Caco-2 (cell line): ENCODE measurements around the gene USP30. TPM values are rescaled to one million over a fixed set of nuclear protein-coding genes. Genes with fewer than 3 reads are reported as not detected.

Experiments used
- BruUV-seq: library from RNA; stranded (reverse); fragments of 400-500 nt; replicated peaks from 2 replicates; lab custom pipeline; 2021; lab: Mats Ljungman, UMichigan
- CTCF ChIA-PET: fragments of 300-600 bp; sonication (Branson Sonifier 250); formaldehyde crosslinking; loops from one replicate; lab custom pipeline; 2022; ENCODE audit warnings: antibody characterized with exemption; lab: Charles Lee
- POLR2A ChIA-PET: fragments of 300-600 bp; sonication (Branson Sonifier 250); formaldehyde crosslinking; loops from one replicate; lab custom pipeline; 2022; ENCODE audit warnings: antibody characterized with exemption; lab: Charles Lee
- DNase-seq, 2 experiments: peaks; one replicate each; pipeline versions ENCODE4 v3.0.0 to v3.0.0-alpha.2; 2020 to 2022
- H3K27me3 ChIP-seq: replicated peaks from 2 replicates; pipeline ENCODE4 v1.6.0; 2011; ENCODE audit warnings: low read length; ENCODE audit not compliant: control insufficient read depth, insufficient read depth
- H3K36me3 ChIP-seq: 2 replicates; pipeline ENCODE4 v1.5.1; 2011; ENCODE audit warnings: low read length; ENCODE audit not compliant: control insufficient read depth, insufficient read depth
- H3K4me1 ChIP-seq: fragments of 250-450 bp; sonication (Bioruptor Pico); 2 replicates; pipeline ENCODE4 v1.5.1; 2020; ENCODE audit warnings: mild to moderate bottlenecking
- H3K4me3 ChIP-seq: 2 replicates; pipeline ENCODE4 v1.5.1; 2011; ENCODE audit warnings: low read depth, mild to moderate bottlenecking, control low read depth, low read length
- H3K9me3 ChIP-seq: fragments of 250-450 bp; sonication (Bioruptor Pico); 2 replicates; pipeline ENCODE4 v1.5.1; 2020; ENCODE audit warnings: mild to moderate bottlenecking, moderate library complexity
- H3K27ac Mint-ChIP-seq: one replicate; pipeline ENCODE4 v1.8.0; 2022; ENCODE audit warnings: mixed read lengths; ENCODE audit not compliant: unreplicated experiment
- H3K27me3 Mint-ChIP-seq: one replicate; pipeline ENCODE4 v1.8.0; 2022; ENCODE audit warnings: mixed read lengths; ENCODE audit not compliant: insufficient read depth, unreplicated experiment
- H3K36me3 Mint-ChIP-seq: one replicate; pipeline ENCODE4 v1.8.0; 2022; ENCODE audit warnings: mild to moderate bottlenecking, mixed read lengths; ENCODE audit not compliant: insufficient read depth, unreplicated experiment
- H3K4me1 Mint-ChIP-seq: one replicate; pipeline ENCODE4 v1.8.0; 2022; ENCODE audit warnings: low read depth, mixed read lengths; ENCODE audit not compliant: unreplicated experiment
- H3K4me3 Mint-ChIP-seq: one replicate; pipeline ENCODE4 v1.8.0; 2022; ENCODE audit warnings: mild to moderate bottlenecking, moderate library complexity, mixed read lengths; ENCODE audit not compliant: unreplicated experiment
- H3K9me3 Mint-ChIP-seq: one replicate; pipeline ENCODE4 v1.8.0; 2022; ENCODE audit warnings: mixed read lengths; ENCODE audit not compliant: unreplicated experiment
- intact Hi-C: fragments of 100-400 bp; cut with micrococcal nuclease; formaldehyde crosslinking; loops from one replicate; pipeline ENCODE4 v1.10.0; 2022; ENCODE audit not compliant: unreplicated experiment
- total RNA-seq: library from RNA; stranded (reverse); gene quantifications from 2 replicates; pipeline ENCODE4 v1.2.3, GENCODE V29; 2022
- TF ChIP-seq, protein P1 (sequence below), 2 experiments: fragments of 200-600 bp in 1 of 2; IDR thresholded peaks; 1 replicate in 1 of 2; 2 replicates in 1 of 2; pipeline versions ENCODE4 v1.5.1 to v1.8.0; 2011 to 2022; ENCODE audit warnings: antibody characterized with exemption in 1 of 2, control low read depth in 1 of 2, inconsistent platforms in 1 of 2, low read depth in 1 of 2, low read length in 1 of 2, mild to moderate bottlenecking in 1 of 2, moderate library complexity in 1 of 2; ENCODE audit not compliant: insufficient read depth in 1 of 2, severe bottlenecking in 1 of 2, unreplicated experiment in 1 of 2

The USP30 gene
- total RNA-seq, 1 experiment from 2014 or later: 11.9 TPM

GRCh38 chr12:109105176-109105575, 52.8 kb downstream of the USP30 start:
- TF ChIP-seq, protein P1, sequence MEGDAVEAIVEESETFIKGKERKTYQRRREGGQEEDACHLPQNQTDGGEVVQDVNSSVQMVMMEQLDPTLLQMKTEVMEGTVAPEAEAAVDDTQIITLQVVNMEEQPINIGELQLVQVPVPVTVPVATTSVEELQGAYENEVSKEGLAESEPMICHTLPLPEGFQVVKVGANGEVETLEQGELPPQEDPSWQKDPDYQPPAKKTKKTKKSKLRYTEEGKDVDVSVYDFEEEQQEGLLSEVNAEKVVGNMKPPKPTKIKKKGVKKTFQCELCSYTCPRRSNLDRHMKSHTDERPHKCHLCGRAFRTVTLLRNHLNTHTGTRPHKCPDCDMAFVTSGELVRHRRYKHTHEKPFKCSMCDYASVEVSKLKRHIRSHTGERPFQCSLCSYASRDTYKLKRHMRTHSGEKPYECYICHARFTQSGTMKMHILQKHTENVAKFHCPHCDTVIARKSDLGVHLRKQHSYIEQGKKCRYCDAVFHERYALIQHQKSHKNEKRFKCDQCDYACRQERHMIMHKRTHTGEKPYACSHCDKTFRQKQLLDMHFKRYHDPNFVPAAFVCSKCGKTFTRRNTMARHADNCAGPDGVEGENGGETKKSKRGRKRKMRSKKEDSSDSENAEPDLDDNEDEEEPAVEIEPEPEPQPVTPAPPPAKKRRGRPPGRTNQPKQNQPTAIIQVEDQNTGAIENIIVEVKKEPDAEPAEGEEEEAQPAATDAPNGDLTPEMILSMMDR (IDR thresholded peaks at IDR 0.05; ENCODE audit: insufficient read depth in 1 of 2, low read depth in 1 of 2, low read length in 1 of 2, severe bottlenecking in 1 of 2, unreplicated experiment in 1 of 2): no peak
- intact Hi-C loops: no loop called here
- Histone ChIP-seq H3K9me3 (no peaks in the 10 kb centered on the region), H3K36me3 (peaks cover 2% of the 10 kb centered on the region), H3K4me1 (no peaks in the 10 kb centered on the region), H3K27me3 (no peaks in the 10 kb centered on the region), H3K4me3 (no peak overlapping the region)
- POLR2A ChIA-PET: no interaction called here
- no TSS peak for BruUV-seq
- Mint-ChIP-seq H3K9me3 (no peaks in the 10 kb centered on the region), H3K36me3 (peaks cover 90% of the 10 kb centered on the region), H3K27me3 (no peaks in the 10 kb centered on the region), H3K4me1 (peaks cover 7% of the 10 kb centered on the region), H3K27ac (no peak overlapping the region), H3K4me3 (no peak overlapping the region)
- CTCF ChIA-PET: no interaction called here
- DNase-seq: no peak

- Mint-ChIP-seq H3K27ac (peak overlapping the region; percentile 54), H3K27me3 (no peaks in the 10 kb centered on the region), H3K9me3 (no peaks in the 10 kb centered on the region), H3K4me3 (no peak overlapping the region), H3K36me3 (peaks cover 63% of the 10 kb centered on the region), H3K4me1 (peaks cover 7% of the 10 kb centered on the region)
- Histone ChIP-seq H3K4me3 (no peak overlapping the region), H3K27me3 (no peaks in the 10 kb centered on the region), H3K36me3 (no peaks in the 10 kb centered on the region; the same call in 1 of the 2 replicates), H3K4me1 (no peaks in the 10 kb centered on the region), H3K9me3 (no peaks in the 10 kb centered on the region)
- DNase-seq: no peak
- ChIA-PET CTCF (interaction anchor here (0.7 kb wide), 1 partner anchor 57 kb away, joined by 3 read pairs; no protein-coding TSS in a partner anchor), POLR2A (no interaction called here)
- TSS peak; percentile 8 for BruUV-seq
- TF ChIP-seq, protein P1 (IDR thresholded peaks at IDR 0.05; ENCODE audit: insufficient read depth in 1 of 2, low read depth in 1 of 2, low read length in 1 of 2, severe bottlenecking in 1 of 2, unreplicated experiment in 1 of 2): no peak
- intact Hi-C loops: loop anchor here (10.0 kb wide), 3 partner anchors 85 to 275 kb away; no protein-coding TSS in a partner anchor
Observed at GRCh38 chr12:109109746-109110350, 57.5 kb downstream of the USP30 start.

DNA sequence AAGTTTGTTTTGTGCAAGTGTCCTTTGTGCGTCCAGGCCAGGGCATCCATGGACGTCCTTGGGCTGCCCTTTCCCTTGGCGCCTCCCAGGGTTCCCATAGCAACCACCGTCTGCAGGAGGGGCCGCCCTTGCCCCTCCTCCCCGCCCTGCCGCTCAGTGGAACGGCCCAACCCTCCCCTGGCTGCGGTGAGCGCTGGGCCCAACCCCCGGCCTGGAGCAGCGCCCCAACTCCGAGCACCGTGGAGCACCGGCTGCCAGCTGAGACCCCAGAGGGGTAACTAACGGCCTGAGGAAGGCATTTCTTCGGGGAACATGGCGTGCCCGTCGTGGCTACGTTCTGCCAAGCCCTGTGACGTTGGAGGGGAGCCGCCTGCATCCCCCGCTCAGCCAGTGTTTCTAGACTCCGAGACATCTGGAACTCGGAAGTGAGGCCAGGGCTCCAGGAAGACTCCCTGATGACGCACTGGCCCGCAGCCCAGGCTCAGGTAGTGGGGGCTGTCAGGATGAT, 58.7 kb downstream of the USP30 start:
- H3K36me3 ChIP-seq: no peaks in the 10 kb centered on the region
- DNase-seq: peak; percentile 83 to 84
- Mint-ChIP-seq H3K4me1 (peaks cover 6% of the 10 kb centered on the region), H3K4me3 (peak overlapping the region; percentile 71), H3K27ac (peak overlapping the region; percentile 54), H3K36me3 (peaks cover 53% of the 10 kb centered on the region), H3K9me3 (no peaks in the 10 kb centered on the region), H3K27me3 (no peaks in the 10 kb centered on the region)
- BruUV-seq: no TSS peak
- peak overlapping the region; percentile 62 for H3K4me3 ChIP-seq
- H3K9me3 ChIP-seq: no peaks in the 10 kb centered on the region
- ChIA-PET POLR2A (no interaction called here), CTCF (no interaction called here)
- no peaks in the 10 kb centered on the region for H3K27me3 ChIP-seq
- peaks cover 8% of the 10 kb centered on the region; the same call in 1 of the 2 replicates for H3K4me1 ChIP-seq
- intact Hi-C loops: loop anchor here (10.0 kb wide), 3 partner anchors 84 to 274 kb away; no protein-coding TSS in a partner anchor
- TF ChIP-seq, protein P1 (IDR thresholded peaks at IDR 0.05; ENCODE audit: insufficient read depth in 1 of 2, low read depth in 1 of 2, low read length in 1 of 2, severe bottlenecking in 1 of 2, unreplicated experiment in 1 of 2): no peak
